GM12801 (cell line): ENCODE data around the gene NSL1.

Experiments
- CTCF ChIP-seq: IDR thresholded peaks from one replicate; pipeline ENCODE4 v1.5.1; 2011; ENCODE audit warnings: control low read depth; ENCODE audit not compliant: insufficient read length; ENCODE audit errors: extremely low read depth

Gene NSL1

GRCh38 chr1:212794561-212795014, 3.0 kb upstream of the NSL1 start:
- no peak for TF ChIP-seq CTCF

GRCh38 chr1:212792396-212792908, 875 bp upstream of the NSL1 start:
- no peak for TF ChIP-seq CTCF

- TF ChIP-seq CTCF = no peak
Observed at GRCh38 chr1:212791261-212791675, 309 bp downstream of the NSL1 start.

- TF ChIP-seq CTCF = no peak
Observed at GRCh38 chr1:212785871-212786270, 5.7 kb downstream of the NSL1 start.

- TF ChIP-seq CTCF = no peak
Observed at GRCh38 chr1:212783976-212784375, 7.6 kb downstream of the NSL1 start.

GRCh38 chr1:212782422-212783154, 9.0 kb downstream of the NSL1 start:
- TF ChIP-seq CTCF = no peak

- TF ChIP-seq CTCF = no peak
Observed at GRCh38 chr1:212781225-212781624, 10.4 kb downstream of the NSL1 start.

- TF ChIP-seq CTCF = no peak
Observed at GRCh38 chr1:212780759-212781158, 10.8 kb downstream of the NSL1 start.
